ENCODE data around the gene GRB10. TPM values are rescaled to one million over a fixed set of nuclear protein-coding genes. Genes with fewer than 3 reads are reported as not detected.

Gene GRB10
- total RNA-seq, 2 experiments from 2014 or later: 8.4 to 9.9 TPM

DNA sequence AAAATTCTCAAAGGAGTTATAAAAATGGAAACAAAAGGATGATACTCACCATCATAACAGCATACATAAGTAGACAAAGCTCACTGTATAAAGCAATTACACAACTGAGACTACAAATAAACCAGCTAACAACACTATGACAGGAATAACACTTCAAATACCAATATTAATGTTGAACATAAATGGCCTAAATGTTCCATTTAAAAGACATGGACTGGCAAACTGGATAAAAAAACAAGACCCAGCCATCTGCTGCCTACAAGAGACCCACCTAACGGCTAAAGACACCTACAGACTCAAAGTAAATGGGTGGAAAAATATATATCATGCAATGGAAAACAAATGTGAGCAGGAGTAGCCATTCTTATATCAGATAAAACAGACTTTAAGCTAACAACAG, 148.3 kb downstream of the GRB10 start:
- ChIA-PET POLR2A (interaction anchor here (0.7 to 1.2 kb wide), 2 partner anchors 12 to 35 kb away, joined by 3 read pairs; no protein-coding TSS in a partner anchor), CTCF (interaction anchor here (0.7 to 6.2 kb wide), 8 partner anchors 16 to 542 kb away, joined by 3 to 68 read pairs (median 9); partner anchors contain the start of gene ZPBP)
- intact Hi-C loops (cut with micrococcal nuclease): no loop called here
- Mint-ChIP-seq H3K4me3 (no peak overlapping the region), H3K4me1 (ENCODE audit: low read depth) (peaks cover 7% of the 10 kb centered on the region), H3K9me3 (peaks cover 5% of the 10 kb centered on the region), H3K27ac (no peak overlapping the region), H3K27me3 (peaks cover 2% of the 10 kb centered on the region), H3K36me3 (no peaks in the 10 kb centered on the region)
- no peak for DNase-seq

DNA sequence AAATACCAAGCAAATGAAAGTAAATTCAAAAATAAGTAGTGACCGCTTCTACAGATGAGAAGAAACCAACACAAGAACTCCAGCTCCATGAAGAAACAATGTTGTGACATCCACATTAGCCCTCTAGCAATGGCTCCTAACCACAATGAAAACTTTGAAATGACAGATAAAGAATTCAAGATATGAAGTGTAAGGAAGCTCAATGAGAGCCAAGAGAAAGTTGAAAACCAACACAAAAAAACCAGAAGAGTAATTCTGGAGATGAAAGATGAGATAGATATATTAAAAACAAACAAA, 149.3 kb downstream of the GRB10 start:
- H3K27me3 Mint-ChIP-seq: peaks cover 2% of the 10 kb centered on the region

DNA sequence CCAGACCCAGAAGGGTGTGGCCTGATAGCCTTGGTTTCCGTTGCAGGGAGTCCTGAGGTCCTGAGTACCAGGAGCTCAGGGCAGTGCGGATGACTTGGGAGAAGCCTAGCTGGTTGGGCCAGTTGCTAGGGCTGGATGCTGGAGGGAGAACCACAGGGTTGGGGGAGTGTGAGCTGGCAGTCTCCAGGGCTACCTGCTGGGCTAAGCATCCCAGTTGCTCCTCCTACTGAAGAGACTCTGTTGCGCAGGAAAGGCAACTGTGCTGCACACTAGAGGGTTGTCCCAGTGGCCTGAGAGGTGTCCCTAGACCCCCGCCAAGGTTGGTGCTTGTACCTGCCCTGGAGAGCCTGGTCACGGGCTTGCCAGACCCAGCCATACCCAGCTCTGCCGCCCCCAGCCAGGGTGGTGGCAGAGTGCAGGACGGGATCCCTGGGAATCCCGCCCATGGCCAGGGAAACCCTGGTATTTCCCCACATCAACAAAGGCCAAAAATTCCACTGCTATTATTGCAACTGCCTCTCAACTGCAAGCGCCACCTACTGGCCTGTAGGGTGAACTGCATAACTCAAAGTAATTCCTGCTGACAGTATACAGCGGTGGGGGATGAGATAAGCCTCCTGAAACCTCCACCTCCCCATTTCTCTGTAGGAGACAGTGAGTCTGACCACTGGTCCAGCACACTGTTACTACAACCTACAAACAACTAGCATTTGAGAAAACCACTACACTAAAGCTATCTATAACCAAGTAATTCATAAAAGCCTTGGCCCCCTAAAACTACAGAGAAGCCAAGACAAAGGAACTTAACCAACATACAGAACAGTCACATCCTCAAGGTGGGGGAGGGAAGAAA, 149.9 kb downstream of the GRB10 start:
- POLR2A ChIA-PET: no interaction called here
- intact Hi-C loops (cut with micrococcal nuclease): loop anchor here (1.0 to 2.0 kb wide), 4 partner anchors 32 to 540 kb away; no protein-coding TSS in a partner anchor
- Mint-ChIP-seq H3K4me3 (no peak overlapping the region), H3K4me1 (ENCODE audit: low read depth) (peaks cover 7% of the 10 kb centered on the region), H3K27ac (no peak overlapping the region), H3K9me3 (peaks cover 5% of the 10 kb centered on the region), H3K27me3 (peaks cover 2% of the 10 kb centered on the region), H3K36me3 (no peaks in the 10 kb centered on the region)
- DNase-seq: peak; percentile 65
- CTCF ChIA-PET: interaction anchor here (0.6 to 6.2 kb wide), 36 partner anchors 10 to 540 kb away, joined by 3 to 68 read pairs (median 5); partner anchors contain the start of gene ZPBP

More for the DNA sequence above, 149.3 kb downstream of the GRB10 start:
- intact Hi-C loops (cut with micrococcal nuclease): loop anchor here (1.0 to 2.0 kb wide), 4 partner anchors 31 to 541 kb away; no protein-coding TSS in a partner anchor
- ChIA-PET CTCF (interaction anchor here (0.6 to 6.2 kb wide), 30 partner anchors 11 to 541 kb away, joined by 3 to 68 read pairs (median 5); partner anchors contain the start of gene ZPBP), POLR2A (no interaction called here)
- peaks cover 5% of the 10 kb centered on the region for H3K9me3 Mint-ChIP-seq
- H3K27ac Mint-ChIP-seq: no peak overlapping the region
- no peak for DNase-seq
- H3K36me3 Mint-ChIP-seq: no peaks in the 10 kb centered on the region
- H3K4me1 Mint-ChIP-seq (ENCODE audit: low read depth): peaks cover 7% of the 10 kb centered on the region
- no peak overlapping the region for H3K4me3 Mint-ChIP-seq

DNA sequence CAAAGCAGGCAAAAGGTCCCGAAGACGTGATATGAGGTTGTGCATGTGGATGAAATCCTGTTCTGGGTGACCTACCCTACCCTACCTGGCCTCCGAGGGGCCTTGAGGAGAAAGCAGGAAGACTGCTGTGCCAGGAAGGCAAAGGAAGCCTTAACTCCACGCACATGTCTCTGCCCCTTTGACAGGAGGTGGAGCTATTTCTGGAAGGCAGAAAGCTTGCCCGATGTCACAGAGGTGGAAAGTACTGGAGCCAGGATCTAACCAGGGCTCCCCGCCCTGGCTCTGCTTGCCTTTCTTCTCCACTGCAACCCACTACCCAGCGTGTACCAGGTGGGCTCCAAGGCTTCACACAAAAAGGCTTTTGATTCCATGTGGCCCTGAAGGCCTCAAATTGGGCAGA, 151.1 kb downstream of the GRB10 start:
- Mint-ChIP-seq H3K36me3 (no peaks in the 10 kb centered on the region), H3K27me3 (peaks cover 2% of the 10 kb centered on the region), H3K9me3 (peaks cover 4% of the 10 kb centered on the region), H3K27ac (no peak overlapping the region), H3K4me3 (no peak overlapping the region), H3K4me1 (ENCODE audit: low read depth) (peaks cover 7% of the 10 kb centered on the region)
- DNase-seq: no peak
- CTCF ChIA-PET: interaction anchor here (1.0 to 6.2 kb wide), 10 partner anchors 15 to 530 kb away, joined by 3 to 68 read pairs (median 6); no protein-coding TSS in a partner anchor
- intact Hi-C loops (cut with micrococcal nuclease): loop anchor here (2.0 kb wide), 1 partner anchor 33 kb away; no protein-coding TSS in a partner anchor
- POLR2A ChIA-PET: no interaction called here

DNA sequence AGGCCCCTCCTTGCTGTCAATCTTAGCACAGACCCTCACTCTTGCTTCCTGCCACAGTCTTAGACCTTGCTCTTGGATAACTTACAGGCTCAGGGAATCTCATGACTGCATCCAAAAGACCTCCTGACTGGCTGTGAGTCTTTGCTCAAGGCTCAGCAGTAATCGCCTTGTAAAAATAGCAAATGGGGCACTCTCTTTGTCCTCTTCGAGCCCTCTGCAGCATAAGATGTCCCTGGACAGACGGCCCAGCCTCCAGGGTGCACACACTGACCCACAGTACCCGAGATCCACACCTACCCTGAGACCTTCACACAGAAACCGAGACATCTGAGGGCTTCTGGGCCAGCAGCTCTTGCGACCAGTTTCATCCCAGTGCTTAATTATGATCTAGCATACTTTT, 151.6 kb downstream of the GRB10 start:
- POLR2A ChIA-PET: no interaction called here

DNA sequence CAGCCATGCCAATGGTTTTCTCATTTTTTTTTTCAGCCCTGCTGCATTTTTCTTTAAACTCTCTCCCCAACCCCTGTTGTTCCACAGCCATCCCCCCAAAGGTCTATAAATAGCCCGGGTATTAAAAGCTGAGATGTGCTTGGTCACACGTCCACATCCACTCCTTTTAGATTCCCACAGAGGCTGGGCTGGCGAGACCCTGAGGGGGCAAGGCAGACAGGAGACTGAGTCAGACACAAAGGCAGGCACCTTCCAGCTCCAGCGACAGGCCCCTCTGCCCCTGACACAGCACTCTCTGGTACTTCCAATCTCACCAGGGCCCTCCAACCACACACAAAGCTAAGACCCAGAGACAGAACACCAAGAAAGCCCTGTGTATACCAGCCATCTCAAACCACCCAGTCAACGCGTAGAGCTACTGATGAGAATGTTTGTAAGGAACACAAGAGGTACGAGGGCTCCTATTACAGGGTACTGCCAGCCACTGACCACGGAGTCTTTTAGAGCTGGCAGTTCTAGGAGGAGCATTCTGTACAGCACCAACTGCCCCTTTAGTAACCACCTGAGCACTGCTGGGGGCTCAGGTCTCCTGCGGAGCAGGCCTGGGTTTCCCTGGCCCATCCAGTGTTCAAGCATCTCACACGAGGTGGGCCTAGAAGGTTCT, 153.3 kb downstream of the GRB10 start:
- DNase-seq: no peak
- CTCF ChIA-PET: interaction anchor here (0.7 to 6.2 kb wide), 9 partner anchors 14 to 537 kb away, joined by 3 to 68 read pairs (median 4); no protein-coding TSS in a partner anchor
- no peaks in the 10 kb centered on the region for H3K36me3 Mint-ChIP-seq
- H3K27me3 Mint-ChIP-seq: peaks cover 2% of the 10 kb centered on the region
- POLR2A ChIA-PET: no interaction called here
- H3K27ac Mint-ChIP-seq: no peak overlapping the region
- no peak overlapping the region for H3K4me3 Mint-ChIP-seq
- H3K9me3 Mint-ChIP-seq: no peaks in the 10 kb centered on the region
- intact Hi-C loops (cut with micrococcal nuclease): no loop called here
- peaks cover 7% of the 10 kb centered on the region for H3K4me1 Mint-ChIP-seq (ENCODE audit: low read depth)

More for the DNA sequence above, 151.6 kb downstream of the GRB10 start:
- no peak for DNase-seq
- Mint-ChIP-seq H3K36me3 (no peaks in the 10 kb centered on the region), H3K4me1 (ENCODE audit: low read depth) (peaks cover 7% of the 10 kb centered on the region), H3K4me3 (no peak overlapping the region), H3K27ac (no peak overlapping the region), H3K9me3 (peaks cover 1% of the 10 kb centered on the region), H3K27me3 (peaks cover 2% of the 10 kb centered on the region)
- CTCF ChIA-PET: interaction anchor here (1.2 to 6.2 kb wide), 5 partner anchors 16 to 530 kb away, joined by 3 to 68 read pairs (median 5); no protein-coding TSS in a partner anchor
- intact Hi-C loops (cut with micrococcal nuclease): no loop called here

DNA sequence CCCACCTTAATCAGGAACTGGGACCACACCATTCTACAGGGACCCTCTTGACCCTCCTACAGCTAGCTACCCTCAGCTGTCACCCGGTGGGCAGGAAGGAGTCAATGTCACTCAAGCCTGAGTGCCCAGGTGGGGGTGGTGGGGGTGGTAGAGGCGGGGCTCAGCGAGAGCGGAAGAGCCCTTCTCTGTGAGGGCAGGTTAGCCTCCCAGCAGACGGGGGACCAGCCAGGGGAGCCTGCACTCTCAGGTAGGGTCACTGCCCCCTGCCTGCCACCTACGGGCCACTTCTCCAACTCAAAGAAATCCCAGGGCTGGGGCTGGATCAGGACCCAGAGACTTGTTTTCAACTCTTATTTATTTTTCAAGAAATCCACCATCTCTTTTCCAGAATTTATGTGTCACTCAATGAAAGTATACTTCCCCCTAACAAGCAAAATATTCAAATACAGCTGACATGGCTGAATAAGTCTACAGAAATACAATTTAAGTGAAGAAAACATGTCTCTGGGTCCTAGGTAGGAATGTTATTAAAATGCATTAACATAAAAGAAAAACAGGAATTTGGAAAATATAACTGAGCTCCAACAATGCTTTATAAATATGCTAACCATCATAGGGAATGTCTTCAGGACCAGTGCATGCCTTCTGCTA, 154.1 kb downstream of the GRB10 start:
- CTCF ChIA-PET: interaction anchor here (0.7 to 6.2 kb wide), 6 partner anchors 13 to 533 kb away, joined by 3 to 68 read pairs (median 4); no protein-coding TSS in a partner anchor
- Mint-ChIP-seq H3K4me1 (ENCODE audit: low read depth) (peaks cover 7% of the 10 kb centered on the region), H3K4me3 (no peak overlapping the region), H3K9me3 (no peaks in the 10 kb centered on the region), H3K27ac (no peak overlapping the region), H3K36me3 (no peaks in the 10 kb centered on the region), H3K27me3 (peaks cover 2% of the 10 kb centered on the region)
- DNase-seq: no peak
- POLR2A ChIA-PET: no interaction called here
- intact Hi-C loops (cut with micrococcal nuclease): no loop called here

DNA sequence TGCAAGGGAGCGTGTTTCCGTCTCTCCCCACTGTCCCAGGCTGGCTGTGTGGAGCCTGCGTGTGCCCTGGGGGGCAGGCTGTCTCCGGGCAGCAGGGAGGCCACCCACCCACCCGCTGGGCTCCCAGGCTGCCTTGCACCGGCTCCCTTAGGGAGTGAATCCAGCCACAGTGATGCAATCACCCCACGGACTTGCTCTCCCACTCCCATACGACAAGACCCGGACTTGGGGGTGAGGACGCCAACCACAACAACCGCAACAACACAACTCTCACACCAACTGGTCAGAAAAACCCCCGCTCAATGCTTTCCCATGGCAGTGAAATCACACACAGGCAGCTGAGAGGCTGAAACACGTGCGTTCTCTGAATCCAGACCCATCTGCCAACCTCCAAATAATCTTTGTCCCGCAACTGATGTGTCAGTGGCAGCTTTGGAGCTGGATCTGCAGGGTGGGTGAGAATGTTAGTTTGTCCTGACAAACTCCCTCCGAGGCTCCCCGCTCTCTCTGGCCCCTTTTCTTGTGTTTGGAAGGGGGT, 154.8 kb downstream of the GRB10 start:
- no peaks in the 10 kb centered on the region for H3K36me3 Mint-ChIP-seq
- DNase-seq: no peak
- intact Hi-C loops (cut with micrococcal nuclease): no loop called here
- no peaks in the 10 kb centered on the region for H3K27me3 Mint-ChIP-seq
- H3K9me3 Mint-ChIP-seq: no peaks in the 10 kb centered on the region
- H3K4me1 Mint-ChIP-seq (ENCODE audit: low read depth): peaks cover 1% of the 10 kb centered on the region
- ChIA-PET CTCF (interaction anchor here (1.8 kb wide), 1 partner anchor 533 kb away, joined by 4 read pairs; no protein-coding TSS in a partner anchor), POLR2A (no interaction called here)
- H3K27ac Mint-ChIP-seq: no peak overlapping the region
- H3K4me3 Mint-ChIP-seq: no peak overlapping the region

DNA sequence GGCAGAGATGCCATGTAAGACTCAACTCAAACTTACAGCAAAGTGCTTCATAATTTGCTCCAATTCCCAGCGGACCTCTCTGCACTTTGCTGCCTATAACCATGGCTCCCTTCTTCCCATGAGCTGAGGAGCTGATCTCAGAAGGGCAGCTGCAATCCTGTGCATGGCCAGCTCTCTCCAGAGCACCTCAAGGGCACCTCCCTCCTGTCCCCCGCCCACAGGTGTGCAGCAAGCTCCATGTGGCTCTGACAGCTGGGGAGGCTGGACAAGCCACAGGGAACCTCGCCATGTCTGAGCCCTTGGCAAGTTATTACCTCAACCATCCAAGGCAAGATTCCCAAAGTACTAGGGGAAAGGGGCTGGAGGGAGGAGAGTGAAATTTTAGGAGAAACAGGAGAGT, 156.4 kb downstream of the GRB10 start:
- ChIA-PET POLR2A (no interaction called here), CTCF (interaction anchor here (1.0 to 1.2 kb wide), 2 partner anchors 9 to 158 kb away, joined by 3 to 4 read pairs; no protein-coding TSS in a partner anchor)
- intact Hi-C loops (cut with micrococcal nuclease): no loop called here
- H3K27ac Mint-ChIP-seq: no peak overlapping the region
- H3K4me3 Mint-ChIP-seq: no peak overlapping the region
- DNase-seq: no peak
- H3K9me3 Mint-ChIP-seq: no peaks in the 10 kb centered on the region
- H3K27me3 Mint-ChIP-seq: no peaks in the 10 kb centered on the region
- H3K4me1 Mint-ChIP-seq (ENCODE audit: low read depth): no peaks in the 10 kb centered on the region
- H3K36me3 Mint-ChIP-seq: no peaks in the 10 kb centered on the region

DNA sequence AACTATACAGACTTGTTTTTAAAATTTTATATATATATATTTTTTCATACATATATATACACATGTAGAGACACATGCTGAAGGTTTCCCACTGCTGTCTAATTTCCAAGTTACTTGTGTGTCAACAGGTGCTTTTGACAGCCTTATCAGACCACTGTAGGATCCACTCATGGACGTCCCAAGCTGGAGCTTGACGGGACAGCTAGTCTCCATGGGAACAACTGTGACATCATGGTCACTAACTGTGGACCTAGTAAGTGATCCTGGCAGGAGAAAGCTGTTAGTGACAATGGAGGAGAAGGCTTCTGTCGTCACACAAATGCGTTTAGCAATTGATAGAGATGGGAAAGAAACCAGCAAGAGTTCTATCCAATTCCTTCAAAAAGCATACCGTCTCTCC, 157.3 kb downstream of the GRB10 start:
- no peaks in the 10 kb centered on the region for H3K27me3 Mint-ChIP-seq
- no peak for DNase-seq
- intact Hi-C loops (cut with micrococcal nuclease): no loop called here
- CTCF ChIA-PET: interaction anchor here (1.0 to 1.2 kb wide), 2 partner anchors 10 to 157 kb away, joined by 3 to 4 read pairs; no protein-coding TSS in a partner anchor
- no peaks in the 10 kb centered on the region for H3K4me1 Mint-ChIP-seq (ENCODE audit: low read depth)
- H3K36me3 Mint-ChIP-seq: no peaks in the 10 kb centered on the region
- no peak overlapping the region for H3K27ac Mint-ChIP-seq
- POLR2A ChIA-PET: no interaction called here
- H3K4me3 Mint-ChIP-seq: no peak overlapping the region
- no peaks in the 10 kb centered on the region for H3K9me3 Mint-ChIP-seq

DNA sequence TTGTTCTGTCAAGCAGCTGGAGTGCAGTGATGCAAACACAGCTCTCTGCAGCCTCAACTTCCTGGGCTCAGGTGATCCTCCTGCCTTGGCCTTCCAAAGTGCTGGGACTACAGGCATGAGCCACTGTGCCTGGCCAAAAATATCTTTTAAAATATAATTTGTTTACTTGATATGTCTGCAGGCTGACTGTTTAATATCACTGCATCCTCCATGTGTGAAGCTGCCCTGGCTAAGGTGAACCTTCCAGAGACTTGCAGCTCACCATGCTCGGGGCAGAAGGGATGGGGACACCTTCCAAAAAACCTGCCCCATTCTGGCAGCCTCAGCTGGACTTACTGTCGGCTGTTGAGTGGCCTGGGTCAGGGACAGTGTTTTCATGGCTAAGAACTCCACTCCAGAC, 159.9 kb downstream of the GRB10 start:
- Mint-ChIP-seq H3K9me3 (no peaks in the 10 kb centered on the region), H3K4me1 (ENCODE audit: low read depth) (no peaks in the 10 kb centered on the region), H3K36me3 (no peaks in the 10 kb centered on the region), H3K27ac (no peak overlapping the region), H3K4me3 (no peak overlapping the region), H3K27me3 (no peaks in the 10 kb centered on the region)
- DNase-seq: no peak
- intact Hi-C loops (cut with micrococcal nuclease): no loop called here
- CTCF ChIA-PET: interaction anchor here (1.2 to 1.4 kb wide), 2 partner anchors 11 to 56 kb away, joined by 3 to 5 read pairs; no protein-coding TSS in a partner anchor
- POLR2A ChIA-PET: no interaction called here
